ENCODE results near the gene USP11.

Gene USP11

DNA sequence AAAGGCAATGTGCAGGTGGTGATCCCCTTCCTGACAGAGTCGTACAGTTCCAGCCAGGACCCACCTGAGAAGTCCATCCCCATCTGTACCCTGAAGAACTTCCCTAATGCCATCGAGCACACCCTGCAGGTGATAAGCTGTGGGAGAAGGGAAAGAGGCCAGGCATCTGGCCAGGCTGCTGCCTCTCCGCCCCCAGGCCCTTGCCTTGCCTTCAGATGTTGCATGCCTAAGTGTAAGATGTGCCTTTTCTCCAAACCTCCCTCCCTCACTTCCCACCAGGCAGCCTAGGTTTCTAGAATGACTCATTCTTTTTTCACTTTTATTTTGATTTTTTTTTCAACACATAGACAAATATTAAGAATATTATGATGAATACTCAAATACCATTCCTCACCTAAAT, 26.5 kb upstream of the USP11 start:
- DNase-seq = no peak

DNA sequence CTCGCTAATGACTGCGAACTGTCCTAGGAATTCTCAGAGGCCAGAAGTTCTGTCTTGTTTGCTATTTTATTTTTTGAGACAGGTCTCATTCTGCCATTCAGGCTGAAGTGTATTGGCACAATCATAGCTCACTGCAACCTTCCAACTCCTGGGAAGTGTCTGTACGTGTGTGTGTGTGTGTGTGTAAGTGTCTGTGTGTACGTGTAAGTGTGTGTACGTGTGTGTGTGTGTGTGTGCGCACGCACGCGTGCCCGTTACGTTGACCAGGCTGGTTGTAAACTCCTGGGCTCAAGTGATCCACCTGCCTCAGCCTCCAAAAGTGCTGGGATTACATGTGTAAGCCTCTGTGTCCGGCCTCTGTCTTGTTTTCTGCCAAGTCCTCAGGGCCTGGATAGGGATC, 24.7 kb upstream of the USP11 start:
- no peak for DNase-seq

DNA sequence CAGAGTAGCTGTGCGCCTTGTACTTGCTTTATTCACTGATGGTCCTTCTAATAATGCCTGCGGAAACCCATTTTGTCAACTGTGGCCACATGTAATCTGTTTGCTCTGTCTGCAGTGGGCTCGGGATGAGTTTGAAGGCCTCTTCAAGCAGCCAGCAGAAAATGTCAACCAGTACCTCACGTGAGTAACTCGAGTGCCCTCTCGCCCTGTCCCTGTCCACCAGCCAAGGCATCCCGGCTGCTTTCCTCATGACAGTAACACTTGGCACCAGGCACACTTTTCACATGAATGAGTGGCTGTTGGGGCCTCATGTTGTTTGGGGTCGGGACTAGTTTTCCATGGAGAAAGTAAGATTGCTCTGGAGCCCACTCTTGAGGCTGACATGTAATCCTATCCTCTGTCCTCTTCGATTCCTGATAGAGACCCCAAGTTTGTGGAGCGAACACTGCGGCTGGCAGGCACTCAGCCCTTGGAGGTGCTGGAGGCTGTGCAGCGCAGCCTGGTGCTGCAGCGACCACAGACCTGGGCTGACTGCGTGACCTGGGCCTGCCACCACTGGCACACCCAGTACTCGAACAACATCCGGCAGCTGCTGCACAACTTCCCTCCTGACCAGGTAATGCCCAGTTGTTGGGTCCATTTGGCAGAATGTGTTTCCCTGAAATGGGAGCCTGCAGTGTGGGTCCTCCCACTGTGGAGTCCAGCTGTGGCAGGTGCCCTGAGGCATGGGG, 23.1 kb upstream of the USP11 start:
- no peak for DNase-seq

DNA sequence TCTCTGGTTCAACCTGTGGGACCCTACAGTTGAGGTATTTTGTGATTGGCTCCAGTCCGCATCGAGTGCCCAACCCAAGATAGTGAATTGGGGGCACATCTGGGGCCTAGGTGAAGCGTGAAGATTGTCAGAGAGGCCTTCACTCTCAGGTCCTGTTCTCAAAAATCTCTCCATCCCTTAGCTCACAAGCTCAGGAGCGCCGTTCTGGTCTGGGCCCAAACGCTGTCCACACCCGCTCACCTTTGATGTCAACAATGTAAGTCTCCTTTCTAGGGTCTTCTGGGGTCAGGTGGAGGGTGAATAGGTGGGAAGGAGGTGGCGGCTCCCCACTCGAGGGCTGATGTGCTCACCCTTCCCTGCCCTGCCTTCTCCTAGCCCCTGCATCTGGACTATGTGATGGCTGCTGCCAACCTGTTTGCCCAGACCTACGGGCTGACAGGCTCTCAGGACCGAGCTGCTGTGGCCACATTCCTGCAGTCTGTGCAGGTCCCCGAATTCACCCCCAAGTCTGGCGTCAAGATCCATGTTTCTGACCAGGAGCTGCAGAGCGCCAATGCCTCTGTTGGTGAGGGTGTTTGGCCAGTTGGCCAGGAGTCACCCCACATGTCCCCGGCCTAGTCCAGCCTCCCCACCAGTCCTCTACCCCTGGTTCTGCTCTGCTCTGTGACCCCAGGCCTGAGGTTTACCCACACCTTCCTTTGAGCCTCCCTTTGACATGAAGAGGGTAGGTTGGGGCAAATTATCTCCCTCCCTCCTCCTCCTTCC, 22.0 kb upstream of the USP11 start:
- no peak for DNase-seq

DNA sequence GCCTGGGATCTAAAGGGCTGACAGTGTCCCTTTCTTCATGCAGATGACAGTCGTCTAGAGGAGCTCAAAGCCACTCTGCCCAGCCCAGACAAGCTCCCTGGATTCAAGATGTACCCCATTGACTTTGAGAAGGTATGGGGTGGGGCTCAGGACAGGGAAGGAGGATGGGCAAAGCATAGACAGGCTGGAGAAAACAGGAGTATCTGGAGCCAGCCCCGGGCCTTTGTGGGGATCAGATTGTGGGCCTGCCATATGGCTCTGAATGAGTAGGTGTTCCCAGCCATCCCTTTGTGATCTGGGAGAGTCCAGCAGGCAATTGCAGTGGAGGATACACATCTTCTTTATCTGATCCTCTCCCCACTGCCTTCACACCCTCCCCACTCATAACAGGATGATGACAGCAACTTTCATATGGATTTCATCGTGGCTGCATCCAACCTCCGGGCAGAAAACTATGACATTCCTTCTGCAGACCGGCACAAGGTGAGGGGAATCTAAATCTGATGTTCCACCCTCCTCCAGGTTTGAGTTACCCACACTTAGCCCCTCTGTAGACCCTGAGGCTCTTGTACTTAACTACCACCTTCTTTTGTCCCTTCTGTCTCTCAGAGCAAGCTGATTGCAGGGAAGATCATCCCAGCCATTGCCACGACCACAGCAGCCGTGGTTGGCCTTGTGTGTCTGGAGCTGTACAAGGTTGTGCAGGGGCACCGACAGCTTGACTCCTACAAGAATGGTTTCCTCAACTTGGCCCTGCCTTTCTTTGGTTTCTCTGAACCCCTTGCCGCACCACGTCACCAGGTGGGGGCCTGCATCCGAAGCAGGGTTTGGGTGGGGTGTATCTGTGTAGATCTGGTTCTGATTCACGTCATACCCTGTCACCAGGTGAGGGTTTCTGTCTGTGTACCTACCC, 20.2 kb upstream of the USP11 start:
- no peak for DNase-seq

DNA sequence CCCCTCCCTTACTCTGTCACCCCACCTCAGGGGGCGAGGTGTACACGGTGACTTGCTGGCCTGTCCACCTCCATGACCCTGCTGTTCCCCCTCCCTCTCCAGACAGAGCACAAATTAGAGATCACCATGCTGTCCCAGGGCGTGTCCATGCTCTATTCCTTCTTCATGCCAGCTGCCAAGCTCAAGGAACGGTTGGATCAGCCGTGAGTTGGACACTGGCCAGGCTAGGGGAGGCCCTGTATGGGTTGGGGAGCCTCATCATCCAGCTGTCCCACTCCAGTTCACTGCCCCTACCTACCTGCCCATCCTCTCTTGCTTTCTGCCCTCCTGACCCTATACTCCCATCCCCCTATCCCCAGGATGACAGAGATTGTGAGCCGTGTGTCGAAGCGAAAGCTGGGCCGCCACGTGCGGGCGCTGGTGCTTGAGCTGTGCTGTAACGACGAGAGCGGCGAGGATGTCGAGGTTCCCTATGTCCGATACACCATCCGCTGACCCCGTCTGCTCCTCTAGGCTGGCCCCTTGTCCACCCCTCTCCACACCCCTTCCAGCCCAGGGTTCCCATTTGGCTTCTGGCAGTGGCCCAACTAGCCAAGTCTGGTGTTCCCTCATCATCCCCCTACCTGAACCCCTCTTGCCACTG, 18.3 kb upstream of the USP11 start:
- DNase-seq = no peak

DNA sequence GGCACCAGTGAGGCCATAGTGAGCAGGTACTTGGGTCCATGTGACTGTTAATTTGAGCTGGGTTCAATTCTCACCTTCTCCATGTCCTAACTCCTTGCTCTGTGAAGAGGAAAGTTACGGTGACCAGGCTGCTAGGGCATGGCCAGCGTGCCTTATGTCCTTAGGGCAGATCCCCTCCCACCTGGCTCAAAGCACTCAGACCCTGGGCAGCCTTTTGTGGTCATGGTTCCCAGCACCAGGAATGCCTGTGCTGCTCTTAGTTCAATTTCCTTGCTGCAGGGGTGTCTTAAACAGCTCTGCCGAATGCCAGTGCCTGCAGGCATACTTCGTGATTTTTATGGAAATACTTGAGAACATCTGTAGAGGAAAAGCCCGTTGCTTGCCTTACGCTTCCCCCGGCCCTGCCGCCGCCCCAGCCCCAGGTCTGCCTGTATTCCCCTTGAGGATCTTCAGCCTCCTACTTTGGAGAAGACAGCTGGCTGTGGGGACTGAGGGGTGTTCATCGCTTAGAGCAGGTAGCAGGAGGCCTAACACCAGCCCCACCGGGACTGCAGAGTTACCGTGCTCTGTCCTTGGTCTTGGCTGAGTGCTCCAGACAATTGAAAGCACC, 17.4 kb upstream of the USP11 start:
- DNase-seq = no peak

DNA sequence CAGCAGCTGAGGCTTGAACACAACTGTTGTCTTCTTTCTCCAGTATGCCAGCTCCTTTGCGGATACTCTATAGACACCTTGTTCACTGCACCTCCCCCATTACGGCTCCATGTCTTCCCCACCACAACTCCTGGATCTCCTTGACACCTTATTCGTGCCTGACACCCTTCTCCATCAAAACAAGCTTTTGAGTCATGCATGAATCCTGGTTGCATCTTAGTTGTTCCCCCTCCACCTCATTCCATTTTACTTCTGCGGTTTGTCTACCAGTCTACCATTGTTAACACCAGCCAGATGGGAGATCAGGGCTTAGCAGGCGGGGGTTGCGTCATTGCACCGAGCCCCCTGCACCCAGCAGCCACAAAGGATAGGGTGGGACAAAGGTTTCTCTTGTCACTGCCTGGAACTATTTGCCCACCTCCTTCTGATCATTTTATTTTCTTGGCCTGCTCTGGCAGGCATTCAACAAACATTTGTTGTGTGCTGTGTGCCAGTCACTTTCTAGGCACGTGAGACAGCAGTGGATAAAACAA, 16.4 kb upstream of the USP11 start:
- no peak for DNase-seq

DNA sequence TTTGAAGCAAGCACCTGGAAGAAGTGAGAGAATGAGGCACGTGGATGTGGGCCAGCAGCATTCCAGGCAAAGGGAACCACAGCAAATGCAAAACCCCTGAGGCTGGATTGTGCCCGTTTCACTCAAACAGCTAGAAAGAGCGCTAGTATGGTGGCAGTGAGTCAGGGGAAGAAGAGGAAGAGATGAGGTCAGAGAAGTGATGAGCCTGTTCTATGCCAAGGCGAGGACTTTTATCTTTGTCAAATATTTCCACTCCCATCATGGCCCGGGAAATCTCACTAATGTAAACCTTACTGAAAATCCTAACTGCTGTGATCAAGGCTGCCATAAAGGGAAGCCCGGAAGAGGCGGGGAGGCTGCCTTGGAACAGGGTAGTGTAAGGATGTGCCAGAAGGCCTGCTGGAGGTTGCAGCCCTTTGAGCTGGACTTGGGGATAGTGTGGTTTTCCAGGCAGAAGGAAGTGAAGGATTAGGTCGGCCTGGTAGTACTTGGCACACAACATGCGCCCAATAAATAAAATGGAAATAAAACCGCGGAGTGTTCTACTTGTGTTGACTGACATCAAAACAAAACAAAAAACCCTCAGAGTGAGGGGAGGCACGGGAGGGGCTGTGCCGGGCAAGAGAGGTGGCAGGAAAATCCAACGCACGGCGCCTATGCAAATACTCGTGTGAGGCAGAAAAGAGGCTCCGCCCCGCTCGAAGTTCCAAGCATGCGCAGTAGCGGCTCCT, 15.5 kb upstream of the USP11 start:
- no peak for DNase-seq

DNA sequence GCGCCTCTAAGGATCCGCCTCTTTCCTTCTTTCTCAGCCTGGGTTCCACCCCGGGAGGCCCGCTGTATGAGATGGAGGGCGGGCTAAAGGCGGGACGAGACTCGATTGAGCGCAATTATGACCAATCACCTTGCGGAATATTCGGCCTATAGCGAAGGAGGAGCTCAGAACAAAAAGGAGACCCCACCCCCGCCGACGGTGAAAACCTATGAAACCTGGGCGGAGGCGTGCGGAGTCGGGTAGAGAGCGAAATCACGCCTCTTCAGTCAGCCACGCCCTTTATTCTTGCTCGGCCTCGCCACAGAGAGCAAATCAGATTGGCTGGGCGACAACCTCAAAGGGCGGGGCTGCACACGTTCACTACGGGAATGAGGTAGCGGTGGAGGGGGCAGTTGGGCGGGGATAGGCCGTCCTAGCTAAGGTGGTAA, 14.9 kb upstream of the USP11 start:
- peak; percentile 94 for DNase-seq

DNA sequence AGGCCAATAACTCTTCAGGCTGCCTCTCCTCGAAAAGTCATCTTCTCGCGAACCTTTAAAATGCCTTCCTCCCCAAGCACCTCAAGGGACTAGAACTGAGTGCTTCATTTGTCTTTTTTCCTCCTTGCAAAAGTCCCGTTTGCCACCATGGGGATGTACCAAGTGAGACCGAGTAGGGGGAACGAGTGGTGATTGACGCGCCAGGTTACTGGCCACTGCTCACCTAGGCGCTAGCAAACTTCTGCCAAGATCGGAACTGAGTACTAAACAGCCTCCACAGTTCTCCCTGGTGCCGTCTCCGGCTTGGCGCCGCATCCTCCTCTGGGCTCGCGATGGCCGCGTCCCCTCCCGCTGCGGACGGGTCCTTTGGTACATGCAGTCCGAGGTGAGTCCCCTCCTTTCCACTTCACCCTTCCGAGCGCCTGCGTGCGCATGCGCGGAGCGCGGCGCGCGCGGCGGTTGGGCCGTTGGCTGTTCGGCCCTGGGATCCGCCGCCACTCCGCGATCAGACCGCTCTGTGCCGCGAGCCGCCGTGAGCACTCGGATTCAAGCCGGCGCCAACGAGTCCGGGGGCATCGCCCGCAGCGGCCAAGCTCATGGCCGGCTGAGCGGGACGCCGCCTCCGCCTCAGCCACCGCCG, 14.4 kb upstream of the USP11 start, which contains the start of gene CDK16:
Gene CDK16, plus strand, starts transcription at position 402 of the 640 bp plus-strand sequence. CDS start 4,877 bp downstream, outside the sequence.
- DNase-seq = peak; percentile 16

DNA sequence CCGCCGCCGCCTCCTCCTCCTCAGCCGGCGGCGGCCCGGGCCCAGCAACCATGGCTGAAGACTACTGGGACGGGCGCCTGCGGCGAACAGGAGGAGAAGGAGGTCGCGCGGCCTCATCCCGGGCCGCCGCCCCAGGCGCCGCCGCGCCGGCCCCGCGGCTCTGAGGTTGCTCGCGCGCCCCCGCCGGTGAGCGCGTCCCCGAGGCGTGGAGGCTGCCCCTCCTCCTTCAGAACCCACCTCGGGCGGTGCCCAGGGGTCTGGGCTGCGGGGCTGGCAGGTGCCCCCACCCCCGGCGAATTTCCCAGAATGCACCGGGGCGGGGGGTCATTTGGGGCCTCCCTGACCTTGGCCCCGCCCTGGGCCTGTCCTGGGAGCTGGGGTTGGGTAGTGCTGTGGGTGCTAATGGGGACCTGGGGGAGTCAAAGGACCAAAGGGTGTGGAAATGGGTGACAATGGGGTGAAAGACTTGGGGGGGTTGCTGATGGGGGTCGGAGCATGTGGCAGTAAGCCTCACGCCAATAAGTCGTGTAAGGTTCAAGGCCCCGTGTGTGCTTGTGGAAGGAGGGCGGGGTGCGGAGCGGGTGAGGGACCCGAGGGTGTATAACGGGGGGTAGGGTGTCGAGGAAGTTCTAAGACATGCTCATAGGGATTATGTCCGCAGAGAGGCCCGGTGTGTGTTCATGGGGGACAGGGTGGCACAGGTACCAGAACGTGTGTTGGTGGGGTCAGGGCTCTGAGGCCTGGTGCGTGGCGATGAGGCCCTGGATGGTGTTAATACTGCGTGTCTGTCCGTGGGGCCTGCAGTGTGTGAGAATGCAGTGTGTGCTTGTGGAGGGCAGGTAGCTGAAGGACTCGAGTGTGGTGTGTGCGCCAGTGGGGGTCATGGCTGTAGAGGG, 13.6 kb upstream of the USP11 start:
- DNase-seq = no peak

DNA sequence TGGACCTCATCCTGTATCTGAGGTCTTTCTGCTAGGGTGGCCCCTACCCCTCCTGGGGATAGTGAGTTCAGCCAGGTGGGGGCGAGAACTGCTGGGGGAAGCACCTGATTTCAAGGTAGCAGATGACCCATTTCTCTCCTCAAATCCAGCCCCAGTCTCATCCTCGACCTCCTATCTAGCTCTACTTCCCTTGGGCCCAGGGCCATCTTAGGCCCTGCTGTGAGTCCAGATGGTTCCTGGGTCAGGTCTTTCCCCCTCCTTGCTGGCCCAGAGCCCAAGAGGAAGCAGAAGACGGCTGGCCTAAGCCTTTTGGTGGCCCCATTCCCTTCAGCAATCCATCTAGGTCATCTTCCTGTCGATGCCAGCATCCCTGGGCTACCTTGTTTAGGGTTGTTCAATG, 11.1 kb upstream of the USP11 start:
- DNase-seq = no peak

DNA sequence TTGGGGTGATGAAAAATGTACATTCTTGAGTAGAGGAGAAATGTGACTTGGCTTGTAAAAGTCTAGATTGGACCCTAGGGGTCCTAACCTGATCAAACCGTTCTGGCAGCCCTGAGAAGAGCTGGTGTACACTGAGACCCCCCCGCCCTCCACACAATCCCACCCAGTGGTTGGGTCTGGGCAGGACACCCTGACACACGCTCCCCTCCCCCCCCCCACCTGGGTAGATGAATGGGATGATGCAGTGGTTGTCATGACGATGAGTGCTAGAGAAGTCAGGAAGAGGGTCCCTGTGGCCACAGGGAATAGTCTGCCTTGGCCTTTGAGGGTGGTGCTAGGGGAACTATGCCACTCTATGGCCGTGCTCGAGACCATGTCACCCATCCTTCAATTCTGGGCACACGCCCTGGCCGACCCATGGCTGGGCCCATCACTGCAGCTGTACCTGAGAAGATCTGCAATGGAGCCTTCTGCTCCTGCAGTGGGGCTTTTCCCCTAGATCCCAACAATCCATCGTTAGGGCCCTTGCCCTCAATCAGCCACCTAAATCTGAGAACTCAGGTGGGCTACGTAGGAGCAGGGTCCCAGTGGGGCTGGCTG, 10.0 kb upstream of the USP11 start:
- DNase-seq = no peak

DNA sequence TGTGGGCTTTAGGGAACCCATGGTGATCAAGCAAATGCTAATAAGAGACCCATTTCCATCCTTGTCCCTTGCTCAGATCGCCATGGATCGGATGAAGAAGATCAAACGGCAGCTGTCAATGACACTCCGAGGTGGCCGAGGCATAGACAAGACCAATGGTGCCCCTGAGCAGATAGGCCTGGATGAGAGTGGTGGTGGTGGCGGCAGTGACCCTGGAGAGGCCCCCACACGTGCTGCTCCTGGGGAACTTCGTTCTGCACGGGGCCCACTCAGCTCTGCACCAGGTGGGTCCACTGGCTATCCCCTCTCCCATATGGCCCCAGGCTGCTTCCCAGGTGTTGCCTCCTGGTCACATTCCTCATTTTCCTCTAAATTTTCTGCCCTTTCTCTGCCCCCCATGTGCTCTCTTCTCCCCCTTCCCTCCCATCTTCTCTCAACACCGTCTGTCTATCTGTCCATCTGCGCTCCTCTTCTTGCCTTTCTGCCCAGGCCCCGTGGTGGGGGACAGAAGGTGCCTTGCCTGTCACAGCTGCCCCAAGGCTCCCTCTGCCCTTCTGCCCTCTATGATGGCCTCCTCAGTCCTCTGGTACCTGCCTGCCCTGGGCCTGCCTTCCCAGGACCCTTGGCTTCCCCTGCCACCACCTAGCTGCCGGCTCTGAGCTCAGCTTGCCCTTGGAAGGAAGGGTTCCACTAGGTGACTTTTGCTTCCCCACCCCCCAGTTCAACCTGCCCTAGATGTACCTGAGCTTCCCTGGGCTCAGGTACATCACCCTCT, 9.1 kb upstream of the USP11 start:
- no peak for DNase-seq

DNA sequence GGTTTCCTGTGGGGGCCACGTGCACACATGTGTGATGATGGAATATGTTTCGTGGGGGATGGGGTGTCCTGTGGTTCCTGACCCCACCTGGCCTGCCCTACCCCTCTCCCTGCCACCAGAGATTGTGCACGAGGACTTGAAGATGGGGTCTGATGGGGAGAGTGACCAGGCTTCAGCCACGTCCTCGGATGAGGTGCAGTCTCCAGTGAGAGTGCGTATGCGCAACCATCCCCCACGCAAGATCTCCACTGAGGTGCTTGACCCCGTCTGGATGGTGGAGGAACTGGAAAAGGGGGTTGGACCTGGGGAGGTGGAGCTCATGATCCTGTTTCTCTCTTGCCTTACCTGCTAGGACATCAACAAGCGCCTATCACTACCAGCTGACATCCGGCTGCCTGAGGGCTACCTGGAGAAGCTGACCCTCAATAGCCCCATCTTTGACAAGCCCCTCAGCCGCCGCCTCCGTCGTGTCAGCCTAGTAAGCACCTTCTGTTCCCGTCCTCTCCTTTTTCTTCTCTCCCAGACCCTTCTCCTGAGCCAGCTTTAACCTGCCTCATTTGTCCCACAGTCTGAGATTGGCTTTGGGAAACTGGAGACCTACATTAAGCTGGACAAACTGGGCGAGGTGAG, 8.4 kb upstream of the USP11 start:
- DNase-seq = no peak

DNA sequence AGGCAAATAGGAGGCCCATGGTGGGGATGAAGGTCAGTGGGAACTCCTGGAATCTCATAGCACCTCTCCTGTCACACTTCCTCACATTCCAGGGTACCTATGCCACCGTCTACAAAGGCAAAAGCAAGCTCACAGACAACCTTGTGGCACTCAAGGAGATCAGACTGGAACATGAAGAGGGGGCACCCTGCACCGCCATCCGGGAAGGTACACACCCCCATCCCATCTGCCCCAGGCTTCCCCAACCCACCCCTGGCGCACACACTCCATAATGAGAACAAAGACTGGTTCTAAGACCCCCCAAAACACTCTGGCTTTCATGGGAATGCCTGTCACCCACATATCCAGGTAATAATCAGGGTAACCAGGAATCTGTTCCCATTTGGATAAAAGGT, 7.9 kb upstream of the USP11 start:
- DNase-seq = no peak

DNA sequence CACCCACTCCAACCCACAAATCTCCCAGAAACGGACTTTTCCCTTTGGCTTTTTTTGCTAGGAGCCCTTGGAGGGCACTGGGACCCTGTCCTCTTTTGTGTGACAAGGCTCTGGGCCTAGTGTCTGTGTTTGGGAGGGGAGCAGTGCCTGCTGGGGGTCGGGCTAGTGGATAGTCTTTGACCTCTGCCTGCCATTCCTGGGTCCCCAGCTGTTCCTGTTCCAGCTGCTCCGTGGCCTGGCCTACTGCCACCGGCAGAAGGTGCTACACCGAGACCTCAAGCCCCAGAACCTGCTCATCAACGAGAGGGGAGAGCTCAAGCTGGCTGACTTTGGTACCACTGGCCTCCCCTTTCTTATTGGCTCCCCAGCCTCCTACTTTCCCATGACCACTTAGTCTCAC, 6.7 kb upstream of the USP11 start:
- DNase-seq = no peak

Measured in NCI-H2029 treated with DMSO at 0.1 percent for 48 hours (cell line).